Breast epithelium (tissue), 4 donors: Measurements from ENCODE around the gene GRXCR1. TPM values are rescaled to one million over a fixed set of nuclear protein-coding genes. Genes with fewer than 3 reads are reported as not detected.

Experiments
- DNase-seq, 2 donors: peaks; one replicate each; pipeline ENCODE4 v3.0.0-alpha.2; 2019; ENCODE audit warnings: low spot score in 2 of 2
- H3K27ac ChIP-seq, 2 donors: fragments of 200-600 bp; sonication (generic) in 1 of 2; one replicate each; pipeline ENCODE4 v1.5.1; 2016 to 2019; ENCODE audit warnings: mild to moderate bottlenecking in 1 of 2
- H3K27me3 ChIP-seq, 2 donors: fragments of 200-600 bp; sonication (generic) in 1 of 2; one replicate each; pipeline versions ENCODE4 v1.5.1 to v1.6.0; 2017 to 2019; ENCODE audit warnings: control low read depth in 1 of 2, mild to moderate bottlenecking in 1 of 2
- H3K36me3 ChIP-seq: fragments of 200-600 bp; one replicate; pipeline ENCODE4 v1.5.1; 2019
- H3K4me1 ChIP-seq, 2 donors: fragments of 200-600 bp; sonication (generic); one replicate each; pipeline ENCODE4 v1.5.1; 2016 to 2019; ENCODE audit warnings: control low read depth in 1 of 2
- H3K4me3 ChIP-seq, 3 donors: fragments of 200-600 bp; sonication (generic); 1 replicate in 2 of 3; 2 replicates in 1 of 3; pipeline ENCODE4 v1.5.1; 2016 to 2019; ENCODE audit warnings: mild to moderate bottlenecking in 3 of 3, moderate library complexity in 2 of 3
- H3K9me3 ChIP-seq, 2 donors: fragments of 200-600 bp; sonication (generic) in 1 of 2; one replicate each; pipeline ENCODE4 v1.5.1; 2016 to 2019; ENCODE audit warnings: control low read depth in 1 of 2
- POLR2A ChIP-seq: fragments of 450-650 bp; IDR thresholded peaks from one replicate; pipeline ENCODE4 v1.6.1; 2016; ENCODE audit warnings: antibody characterized with exemption, mild to moderate bottlenecking, moderate library complexity
- POLR2AphosphoS5 ChIP-seq, 3 donors: sonication (generic); formaldehyde crosslinking; IDR thresholded peaks; one replicate each; pipeline ENCODE4 v1.6.1; 2017; ENCODE audit warnings: antibody characterized with exemption in 3 of 3
- intact Hi-C: fragments of 100-400 bp; cut with DNase I; formaldehyde crosslinking; loops from one replicate; pipeline ENCODE4 v1.15.1; 2023; ENCODE audit warnings: low total_unique reads
- total RNA-seq, 3 donors: library from RNA; depleted of rRNA; stranded (reverse); fragments of >200 nt; gene quantifications; one replicate each; pipeline ENCODE4 v1.1.0, GENCODE V29; 2016
- TF ChIP-seq, protein P1 (sequence below), 3 donors: fragments of 450-650 bp; IDR thresholded peaks; one replicate each; pipeline ENCODE4 v1.5.1; 2016 to 2017; ENCODE audit warnings: antibody characterized with exemption in 3 of 3, mild to moderate bottlenecking in 3 of 3, moderate library complexity in 3 of 3

The GRXCR1 gene
- total RNA-seq, 3 donors from 2014 or later = not detected

DNA sequence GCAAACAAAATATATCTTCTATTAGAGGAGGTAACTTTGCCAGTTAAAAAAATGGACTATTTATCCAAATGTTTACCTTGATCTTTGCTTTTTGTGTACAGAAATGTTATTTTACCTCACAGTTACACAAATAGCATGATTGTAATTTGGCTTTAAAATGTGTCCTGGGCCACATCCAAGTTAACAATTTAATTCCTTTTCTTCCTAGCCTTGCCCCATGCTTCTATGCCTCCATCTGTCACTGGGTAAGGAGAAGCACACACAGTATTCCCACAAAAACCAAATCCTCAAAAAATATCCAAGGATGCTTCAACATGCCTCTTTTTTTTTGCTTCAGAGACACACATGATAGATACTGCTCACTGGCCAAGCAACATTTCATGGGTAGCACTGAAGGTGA, 30.9 kb downstream of the GRXCR1 start:
- intact Hi-C loops = no loop called here
- DNase-seq = no peak
- H3K27ac ChIP-seq = no peak overlapping the region
- TF ChIP-seq POLR2AphosphoS5 (IDR thresholded peaks at IDR 0.05) (no peak), POLR2A (no peak)
- TF ChIP-seq, protein P1, sequence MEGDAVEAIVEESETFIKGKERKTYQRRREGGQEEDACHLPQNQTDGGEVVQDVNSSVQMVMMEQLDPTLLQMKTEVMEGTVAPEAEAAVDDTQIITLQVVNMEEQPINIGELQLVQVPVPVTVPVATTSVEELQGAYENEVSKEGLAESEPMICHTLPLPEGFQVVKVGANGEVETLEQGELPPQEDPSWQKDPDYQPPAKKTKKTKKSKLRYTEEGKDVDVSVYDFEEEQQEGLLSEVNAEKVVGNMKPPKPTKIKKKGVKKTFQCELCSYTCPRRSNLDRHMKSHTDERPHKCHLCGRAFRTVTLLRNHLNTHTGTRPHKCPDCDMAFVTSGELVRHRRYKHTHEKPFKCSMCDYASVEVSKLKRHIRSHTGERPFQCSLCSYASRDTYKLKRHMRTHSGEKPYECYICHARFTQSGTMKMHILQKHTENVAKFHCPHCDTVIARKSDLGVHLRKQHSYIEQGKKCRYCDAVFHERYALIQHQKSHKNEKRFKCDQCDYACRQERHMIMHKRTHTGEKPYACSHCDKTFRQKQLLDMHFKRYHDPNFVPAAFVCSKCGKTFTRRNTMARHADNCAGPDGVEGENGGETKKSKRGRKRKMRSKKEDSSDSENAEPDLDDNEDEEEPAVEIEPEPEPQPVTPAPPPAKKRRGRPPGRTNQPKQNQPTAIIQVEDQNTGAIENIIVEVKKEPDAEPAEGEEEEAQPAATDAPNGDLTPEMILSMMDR (IDR thresholded peaks at IDR 0.05) = no peak
- no peaks in the 10 kb centered on the region for H3K36me3 ChIP-seq
- H3K4me1 ChIP-seq = no peaks in the 10 kb centered on the region
- H3K9me3 ChIP-seq = no peaks in the 10 kb centered on the region
- no peak overlapping the region for H3K4me3 ChIP-seq
- no peaks in the 10 kb centered on the region for H3K27me3 ChIP-seq

DNA sequence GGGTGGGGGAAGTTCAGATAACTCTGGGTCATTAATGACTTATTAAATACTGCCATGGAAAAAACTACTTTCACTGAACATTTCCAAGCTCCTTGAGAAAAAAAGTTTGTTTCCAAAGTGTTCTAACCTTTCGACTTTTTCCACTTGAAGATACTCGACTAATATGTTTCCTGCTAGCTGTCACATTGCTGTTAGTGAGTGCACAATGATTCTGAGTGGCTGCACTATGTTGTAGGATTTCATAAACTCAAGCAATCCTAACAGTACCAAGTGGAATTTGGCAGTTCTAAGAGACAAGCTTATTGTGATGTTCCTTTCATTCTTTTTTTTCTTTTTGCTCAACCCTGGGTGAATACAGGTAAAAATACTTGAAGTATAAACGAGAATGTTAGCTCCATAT, 33.4 kb downstream of the GRXCR1 start:
- intact Hi-C loops = no loop called here
- Histone ChIP-seq H3K36me3 (no peaks in the 10 kb centered on the region), H3K27ac (no peak overlapping the region), H3K4me3 (no peak overlapping the region), H3K4me1 (no peaks in the 10 kb centered on the region), H3K9me3 (no peaks in the 10 kb centered on the region), H3K27me3 (no peaks in the 10 kb centered on the region)
- no peak for TF ChIP-seq POLR2A
- TF ChIP-seq, protein P1 (IDR thresholded peaks at IDR 0.05) = no peak
- TF ChIP-seq POLR2AphosphoS5 (IDR thresholded peaks at IDR 0.05) = no peak
- DNase-seq = no peak

DNA sequence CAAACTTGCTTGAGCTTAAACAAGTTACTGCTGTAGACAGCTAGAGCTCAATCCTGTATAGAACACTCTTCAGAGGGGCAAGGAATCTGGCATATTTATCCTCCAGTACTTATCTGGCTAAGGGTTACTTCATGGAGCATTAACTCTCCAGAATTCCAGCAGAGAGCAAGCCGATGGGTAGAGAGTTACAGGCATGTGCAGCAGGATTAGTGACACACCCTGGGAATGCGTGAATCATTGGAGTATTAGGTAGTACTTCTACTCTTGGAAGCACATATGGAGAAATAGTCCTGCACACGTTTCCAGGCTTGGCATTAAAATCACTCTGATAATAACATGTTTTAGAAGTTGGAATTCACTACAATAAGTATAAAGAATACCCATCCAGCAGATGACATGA, 35.4 kb downstream of the GRXCR1 start:
- H3K4me3 ChIP-seq = no peak overlapping the region
- H3K4me1 ChIP-seq = no peaks in the 10 kb centered on the region
- H3K9me3 ChIP-seq = no peaks in the 10 kb centered on the region
- H3K27ac ChIP-seq = no peak overlapping the region
- no peaks in the 10 kb centered on the region for H3K27me3 ChIP-seq
- no peaks in the 10 kb centered on the region for H3K36me3 ChIP-seq
- TF ChIP-seq POLR2A = no peak
- TF ChIP-seq, protein P1 (IDR thresholded peaks at IDR 0.05) = no peak
- TF ChIP-seq POLR2AphosphoS5 (IDR thresholded peaks at IDR 0.05) = no peak
- no peak for DNase-seq
- intact Hi-C loops = no loop called here

DNA sequence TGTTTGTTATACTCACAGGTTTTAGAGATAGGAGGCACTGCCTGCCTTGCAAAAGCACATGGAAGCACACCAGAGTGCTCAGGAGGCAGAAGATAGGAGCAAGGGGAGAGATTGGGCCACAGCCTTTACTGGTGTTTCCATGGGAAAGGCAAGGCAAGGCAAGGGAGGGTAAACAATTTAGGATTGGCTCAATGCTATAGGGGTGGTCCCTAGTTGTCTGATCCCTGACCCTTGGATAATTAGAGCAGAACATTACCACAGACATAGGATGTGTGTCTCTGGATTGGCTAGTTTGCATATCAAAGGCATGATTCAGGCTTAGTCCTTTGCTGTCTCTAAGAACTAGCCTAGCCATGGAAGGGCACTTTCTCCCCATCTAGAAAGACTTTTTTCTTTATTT, 36.1 kb downstream of the GRXCR1 start:
- Histone ChIP-seq H3K4me3 (no peak overlapping the region), H3K27me3 (no peaks in the 10 kb centered on the region), H3K4me1 (no peaks in the 10 kb centered on the region), H3K36me3 (no peaks in the 10 kb centered on the region), H3K9me3 (no peaks in the 10 kb centered on the region), H3K27ac (no peak overlapping the region)
- TF ChIP-seq POLR2AphosphoS5 (IDR thresholded peaks at IDR 0.05) = no peak
- no peak for DNase-seq
- intact Hi-C loops = no loop called here

DNA sequence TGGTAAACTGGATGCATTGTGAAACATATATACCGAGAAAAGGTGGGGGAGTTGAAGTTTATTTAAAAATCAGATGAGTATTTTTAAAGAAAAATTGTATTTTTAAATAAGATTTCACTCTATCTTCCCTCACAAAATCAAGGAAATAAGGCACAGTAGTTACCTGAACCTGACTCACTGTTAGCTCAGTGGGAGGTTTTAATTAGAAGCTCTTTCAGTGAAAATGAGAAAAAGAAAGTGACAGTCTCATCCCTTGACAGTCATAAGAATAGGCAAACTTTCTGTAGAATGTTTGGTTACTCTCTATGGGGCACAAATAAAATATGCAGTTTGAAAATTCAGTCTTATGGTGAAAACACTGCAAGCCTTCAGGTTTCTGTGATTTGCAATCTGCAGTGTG, 49.7 kb downstream of the GRXCR1 start:
- no peaks in the 10 kb centered on the region for H3K36me3 ChIP-seq
- H3K4me3 ChIP-seq = no peak overlapping the region
- no peak for TF ChIP-seq POLR2A
- TF ChIP-seq, protein P1 (IDR thresholded peaks at IDR 0.05) = no peak
- TF ChIP-seq POLR2AphosphoS5 (IDR thresholded peaks at IDR 0.05) = no peak
- H3K4me1 ChIP-seq = no peaks in the 10 kb centered on the region
- no peaks in the 10 kb centered on the region for H3K27me3 ChIP-seq
- DNase-seq = no peak
- H3K27ac ChIP-seq = no peak overlapping the region
- intact Hi-C loops = no loop called here
- no peaks in the 10 kb centered on the region for H3K9me3 ChIP-seq

DNA sequence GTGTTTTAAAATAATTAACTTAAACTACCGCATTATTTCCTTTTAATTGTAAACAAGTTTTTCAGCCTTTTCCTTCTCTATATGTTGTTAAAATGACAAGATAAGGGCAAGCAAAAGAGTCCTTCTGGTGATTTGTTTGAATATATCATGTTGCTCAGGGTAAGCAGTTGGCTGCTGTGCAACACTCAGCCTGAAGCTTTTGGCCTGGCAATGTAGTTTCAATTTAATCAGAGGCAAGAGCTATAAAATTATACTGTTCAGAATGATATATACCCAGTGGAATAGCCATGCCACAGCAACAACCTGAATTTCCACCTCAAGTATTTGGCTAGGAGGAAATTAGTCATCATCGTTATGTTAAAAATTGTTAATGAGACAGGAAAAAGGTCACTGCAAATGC, 53.4 kb downstream of the GRXCR1 start:
- TF ChIP-seq POLR2A = no peak
- TF ChIP-seq POLR2AphosphoS5 (IDR thresholded peaks at IDR 0.05) = no peak
- TF ChIP-seq, protein P1 (IDR thresholded peaks at IDR 0.05) = no peak
- H3K4me3 ChIP-seq = no peak overlapping the region
- intact Hi-C loops = no loop called here

More for the DNA sequence above, 53.4 kb downstream of the GRXCR1 start:
- Histone ChIP-seq H3K27ac (no peak overlapping the region), H3K9me3 (no peaks in the 10 kb centered on the region), H3K4me1 (no peaks in the 10 kb centered on the region), H3K36me3 (no peaks in the 10 kb centered on the region), H3K27me3 (no peaks in the 10 kb centered on the region)
- DNase-seq = no peak
